Measurements from ENCODE around the gene KIF11.
A peak's percentile ranks its signal among the peaks of the same experiment; 100 is the strongest.

KIF11 gene

DNA sequence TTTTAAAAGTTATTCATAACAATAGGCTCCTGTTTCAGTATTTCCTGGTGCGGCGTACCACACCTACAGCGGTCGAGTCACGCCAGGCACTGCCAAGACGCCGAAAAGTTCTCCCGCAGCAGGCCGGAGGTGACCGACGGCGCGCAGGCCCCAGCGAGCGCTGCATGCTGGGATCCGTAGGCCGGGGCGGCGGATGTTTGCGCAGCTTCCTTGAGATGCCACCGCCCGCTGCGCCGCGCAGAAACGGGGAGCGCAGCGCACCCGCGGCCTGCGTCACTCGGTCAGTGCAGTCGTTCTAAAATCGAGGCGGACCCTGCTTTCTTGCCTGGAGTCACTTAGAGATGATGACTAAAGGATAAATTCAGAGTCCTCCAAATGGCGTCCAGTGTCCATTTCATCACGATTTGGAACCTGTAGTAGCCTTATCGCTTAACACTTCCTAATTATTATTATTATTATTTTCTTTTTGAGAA is 1.3 kb upstream of the KIF11 start:
- TF ChIP-seq, protein P1, sequence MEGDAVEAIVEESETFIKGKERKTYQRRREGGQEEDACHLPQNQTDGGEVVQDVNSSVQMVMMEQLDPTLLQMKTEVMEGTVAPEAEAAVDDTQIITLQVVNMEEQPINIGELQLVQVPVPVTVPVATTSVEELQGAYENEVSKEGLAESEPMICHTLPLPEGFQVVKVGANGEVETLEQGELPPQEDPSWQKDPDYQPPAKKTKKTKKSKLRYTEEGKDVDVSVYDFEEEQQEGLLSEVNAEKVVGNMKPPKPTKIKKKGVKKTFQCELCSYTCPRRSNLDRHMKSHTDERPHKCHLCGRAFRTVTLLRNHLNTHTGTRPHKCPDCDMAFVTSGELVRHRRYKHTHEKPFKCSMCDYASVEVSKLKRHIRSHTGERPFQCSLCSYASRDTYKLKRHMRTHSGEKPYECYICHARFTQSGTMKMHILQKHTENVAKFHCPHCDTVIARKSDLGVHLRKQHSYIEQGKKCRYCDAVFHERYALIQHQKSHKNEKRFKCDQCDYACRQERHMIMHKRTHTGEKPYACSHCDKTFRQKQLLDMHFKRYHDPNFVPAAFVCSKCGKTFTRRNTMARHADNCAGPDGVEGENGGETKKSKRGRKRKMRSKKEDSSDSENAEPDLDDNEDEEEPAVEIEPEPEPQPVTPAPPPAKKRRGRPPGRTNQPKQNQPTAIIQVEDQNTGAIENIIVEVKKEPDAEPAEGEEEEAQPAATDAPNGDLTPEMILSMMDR (conservative IDR thresholded peaks at IDR 0.05; ENCODE audit: low read length): 0 out of 2 replicates have a peak, but pooled peaks have one; percentile 3
- H3K4me3 ChIP-seq (ENCODE audit: low read length): peak overlapping the region; percentile 80
- DNase-seq (ENCODE audit: low read depth): peak; percentile 94

DNA sequence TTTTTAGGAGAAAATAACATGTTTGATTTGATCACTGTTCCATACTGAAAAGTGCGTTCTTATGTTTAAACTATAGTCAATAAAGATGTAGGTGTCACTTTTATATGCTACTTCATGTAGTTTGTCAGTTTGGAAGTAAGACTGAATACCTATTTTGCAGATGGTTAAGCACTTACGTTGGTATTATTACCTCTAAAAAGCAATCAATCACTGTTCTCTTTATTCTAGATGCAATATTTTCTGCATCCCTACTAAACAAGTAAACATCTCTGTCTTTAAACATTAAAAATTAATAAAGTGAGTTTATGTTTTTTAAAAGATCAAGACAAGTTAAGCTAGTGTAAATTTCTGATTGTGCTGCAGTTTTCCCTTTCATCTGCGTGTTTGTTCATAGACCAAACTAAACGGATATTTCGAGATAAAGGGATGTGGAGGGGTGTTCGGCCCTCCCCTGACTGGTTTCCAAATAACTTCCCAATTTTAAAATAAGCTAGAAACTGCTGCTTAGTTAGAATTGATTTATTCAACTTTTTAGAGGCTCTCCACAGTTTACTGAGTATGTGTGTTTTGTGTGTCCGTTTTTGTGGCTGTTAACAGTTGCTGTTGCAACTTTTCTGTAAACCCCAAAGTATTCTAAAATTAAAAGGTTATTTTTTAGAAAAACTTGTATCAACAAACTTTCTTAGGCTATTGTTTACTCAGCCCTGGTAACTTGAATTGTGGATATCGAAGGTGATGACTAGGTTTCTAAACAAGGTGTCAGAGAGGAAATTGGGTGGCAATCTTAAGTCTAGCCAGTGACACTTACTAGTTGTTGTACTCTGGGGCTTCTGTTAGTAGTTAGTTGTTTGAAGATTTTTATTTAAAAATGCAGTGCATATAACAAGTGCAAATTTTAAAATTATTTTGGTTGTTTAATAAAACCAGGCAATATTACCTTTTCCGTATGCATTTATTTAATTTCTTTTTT is 974 bp downstream of the KIF11 start:
- H3K4me3 ChIP-seq (ENCODE audit: low read length): peak overlapping the region; percentile 80
- TF ChIP-seq, protein P1 (conservative IDR thresholded peaks at IDR 0.05; ENCODE audit: low read length): no peak

DNA sequence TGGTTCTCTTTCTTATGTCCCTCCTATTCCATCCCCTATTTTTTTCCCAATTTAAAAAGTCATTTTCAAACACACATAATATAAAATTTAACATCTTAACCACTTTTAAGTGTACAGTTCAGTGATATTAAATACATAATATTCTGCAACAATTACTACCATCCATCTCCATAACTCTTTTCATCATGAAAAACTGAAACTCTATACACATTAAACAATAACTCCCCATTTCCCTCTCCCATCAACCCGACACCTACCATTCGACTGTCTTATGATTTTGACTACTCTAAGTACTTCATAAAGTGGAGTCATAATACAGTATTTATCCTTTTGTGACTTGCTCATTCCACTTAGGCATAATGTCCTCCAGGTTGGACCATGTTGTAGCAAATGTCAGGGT is 2.6 kb downstream of the KIF11 start:
- H3K4me3 ChIP-seq (ENCODE audit: low read length): no peak overlapping the region
- TF ChIP-seq, protein P1 (conservative IDR thresholded peaks at IDR 0.05; ENCODE audit: low read length): no peak
- DNase-seq (ENCODE audit: low read depth): no peak

More for the DNA sequence above, 974 bp downstream of the KIF11 start:
- no peak for DNase-seq (ENCODE audit: low read depth)

DNA sequence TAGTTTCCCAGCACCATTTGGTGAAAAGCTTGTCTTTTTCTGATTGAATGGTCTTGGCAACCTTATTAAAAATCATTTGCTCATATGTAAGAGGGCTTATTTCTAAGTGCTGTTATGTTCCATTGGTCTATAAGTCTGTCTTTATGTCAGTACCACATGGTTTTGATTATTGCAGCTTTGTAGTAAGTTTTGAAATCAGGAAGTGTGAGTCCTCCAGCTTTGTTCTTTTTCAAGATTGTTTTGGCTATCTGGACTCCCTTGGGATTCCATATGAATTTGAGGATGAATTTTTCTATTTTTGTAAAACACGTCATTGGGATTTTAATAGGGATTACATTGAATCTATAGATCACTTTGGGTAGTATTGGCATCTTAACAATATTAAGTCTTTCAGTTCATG is 5.4 kb downstream of the KIF11 start:
- TF ChIP-seq, protein P1 (conservative IDR thresholded peaks at IDR 0.05; ENCODE audit: low read length): no peak
- H3K4me3 ChIP-seq (ENCODE audit: low read length): no peak overlapping the region
- DNase-seq (ENCODE audit: low read depth): peak; percentile 69

DNA sequence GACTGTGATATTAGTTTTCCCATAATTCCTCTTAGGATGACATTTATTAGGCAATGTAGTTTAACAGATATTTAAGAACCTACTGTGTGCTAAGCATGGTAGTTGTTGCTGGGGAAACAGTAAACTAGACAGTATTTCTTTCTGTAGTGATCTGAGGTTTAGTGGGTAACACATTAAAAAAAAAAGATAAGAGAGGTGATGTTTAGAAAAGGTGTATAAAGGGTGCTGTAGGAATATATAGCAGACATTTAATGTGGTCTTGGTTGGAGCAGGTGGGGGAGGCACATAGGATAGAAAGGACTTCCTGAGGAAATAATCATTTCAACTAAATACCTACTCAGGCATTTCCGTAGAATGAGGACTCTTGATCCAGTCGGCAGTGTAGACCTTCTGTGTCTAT is 11.9 kb downstream of the KIF11 start:
- H3K4me3 ChIP-seq (ENCODE audit: low read length): no peak overlapping the region
- no peak for DNase-seq (ENCODE audit: low read depth)
- TF ChIP-seq, protein P1 (conservative IDR thresholded peaks at IDR 0.05; ENCODE audit: low read length): no peak

DNA sequence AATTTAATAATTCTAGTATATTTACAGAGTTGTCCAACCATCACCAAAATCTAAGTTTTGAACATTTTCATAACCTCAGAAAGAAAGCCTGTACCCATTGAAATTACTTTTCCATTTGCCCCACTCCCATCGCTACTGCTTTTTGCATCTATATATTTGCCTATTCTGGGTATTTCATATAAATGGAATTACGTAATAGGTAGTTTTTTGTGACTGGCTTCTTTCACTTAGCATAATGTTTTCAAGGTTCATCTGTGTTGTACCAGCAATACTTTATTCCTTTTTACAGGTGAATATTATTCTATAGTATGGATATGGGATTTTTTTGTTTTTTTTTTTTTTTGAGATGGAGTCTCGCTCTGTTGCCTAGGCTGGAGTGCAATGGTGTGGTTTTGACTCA is 22.6 kb downstream of the KIF11 start:
- no peak overlapping the region for H3K4me3 ChIP-seq (ENCODE audit: low read length)
- no peak for DNase-seq (ENCODE audit: low read depth)
- TF ChIP-seq, protein P1 (conservative IDR thresholded peaks at IDR 0.05; ENCODE audit: low read length): no peak

DNA sequence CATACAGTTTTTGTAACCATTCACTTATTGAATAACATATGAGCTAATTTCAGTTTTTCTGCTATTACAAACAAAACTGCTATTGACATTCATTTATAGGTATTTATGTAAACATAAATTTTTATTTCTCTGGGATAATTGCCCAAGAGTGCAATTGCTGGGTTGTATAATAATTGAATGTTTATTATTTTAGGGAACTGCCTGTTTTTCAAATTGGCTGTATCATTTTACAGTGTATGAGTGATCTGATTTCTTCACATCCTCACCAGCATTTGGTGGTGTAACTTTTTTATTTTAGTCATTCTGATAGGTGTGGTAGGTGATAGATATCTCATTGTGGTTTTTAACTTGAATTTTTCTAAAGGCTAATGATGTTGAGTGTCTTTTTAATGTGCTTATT is 26.4 kb downstream of the KIF11 start:
- no peak overlapping the region for H3K4me3 ChIP-seq (ENCODE audit: low read length)
- TF ChIP-seq, protein P1 (conservative IDR thresholded peaks at IDR 0.05; ENCODE audit: low read length): no peak

More for the DNA sequence above, 26.4 kb downstream of the KIF11 start:
- no peak for DNase-seq (ENCODE audit: low read depth)
